Measurements from ENCODE around the gene PAFAH1B1.

GRCh38 chr17:2571523-2572303 lies 21.7 kb upstream of the PAFAH1B1 start:
- TF ChIP-seq, protein P1, sequence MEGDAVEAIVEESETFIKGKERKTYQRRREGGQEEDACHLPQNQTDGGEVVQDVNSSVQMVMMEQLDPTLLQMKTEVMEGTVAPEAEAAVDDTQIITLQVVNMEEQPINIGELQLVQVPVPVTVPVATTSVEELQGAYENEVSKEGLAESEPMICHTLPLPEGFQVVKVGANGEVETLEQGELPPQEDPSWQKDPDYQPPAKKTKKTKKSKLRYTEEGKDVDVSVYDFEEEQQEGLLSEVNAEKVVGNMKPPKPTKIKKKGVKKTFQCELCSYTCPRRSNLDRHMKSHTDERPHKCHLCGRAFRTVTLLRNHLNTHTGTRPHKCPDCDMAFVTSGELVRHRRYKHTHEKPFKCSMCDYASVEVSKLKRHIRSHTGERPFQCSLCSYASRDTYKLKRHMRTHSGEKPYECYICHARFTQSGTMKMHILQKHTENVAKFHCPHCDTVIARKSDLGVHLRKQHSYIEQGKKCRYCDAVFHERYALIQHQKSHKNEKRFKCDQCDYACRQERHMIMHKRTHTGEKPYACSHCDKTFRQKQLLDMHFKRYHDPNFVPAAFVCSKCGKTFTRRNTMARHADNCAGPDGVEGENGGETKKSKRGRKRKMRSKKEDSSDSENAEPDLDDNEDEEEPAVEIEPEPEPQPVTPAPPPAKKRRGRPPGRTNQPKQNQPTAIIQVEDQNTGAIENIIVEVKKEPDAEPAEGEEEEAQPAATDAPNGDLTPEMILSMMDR (IDR thresholded peaks at IDR 0.05) = no peak
- no peak for TF ChIP-seq POLR2A (IDR thresholded peaks at IDR 0.05)

All from adrenal gland (tissue), 5 donors.